IgD-negative memory B cell (primary cell): ENCODE measurements around the gene TMEM14B. TPM values are rescaled to one million over a fixed set of nuclear protein-coding genes. Genes with fewer than 3 reads are reported as not detected.
"Not testable (repeated sequence)": the region's sequence is repeated elsewhere in the genome, so short reads cannot be mapped to it uniquely, and the experiment has no call there.

Experiments used
- H3K27ac Mint-ChIP-seq, 3 donors: one replicate each; pipeline ENCODE4 v1.8.0; 2020 to 2022; ENCODE audit warnings: mild to moderate bottlenecking in 3 of 3, mixed read lengths in 3 of 3, moderate library complexity in 1 of 3
- H3K27me3 Mint-ChIP-seq: one replicate; pipeline ENCODE4 v1.8.0; 2021; ENCODE audit warnings: mixed read lengths
- H3K36me3 Mint-ChIP-seq: one replicate; pipeline ENCODE4 v1.8.0; 2020; ENCODE audit warnings: mild to moderate bottlenecking, mixed read lengths
- H3K4me1 Mint-ChIP-seq, 3 donors: one replicate each; pipeline ENCODE4 v1.8.0; 2020 to 2022; ENCODE audit warnings: mixed read lengths in 3 of 3, mild to moderate bottlenecking in 1 of 3
- H3K4me3 Mint-ChIP-seq, 4 donors: one replicate each; pipeline ENCODE4 v1.8.0; 2020 to 2022; ENCODE audit warnings: mild to moderate bottlenecking in 4 of 4, mixed read lengths in 4 of 4, moderate library complexity in 3 of 4
- H3K9me3 Mint-ChIP-seq, 3 donors: one replicate each; pipeline ENCODE4 v1.8.0; 2020 to 2021; ENCODE audit warnings: mixed read lengths in 3 of 3, mild to moderate bottlenecking in 1 of 3
- polyA plus RNA-seq: library from polyadenylated mRNA; unstranded; fragments of 300-500 nt; fragmentation: Illumina TruSeq; gene quantifications from one replicate; pipeline ENCODE4 v1.2.3, GENCODE V29; 2021

Gene TMEM14B
- 173 TPM for polyA plus RNA-seq

GRCh38 chr6:10747251-10747972, at the start of gene TMEM14B:
Gene TMEM14B (plus strand): TSS chr6:10747805. CDS start chr6:10749246, 1,441 bp downstream.
- Mint-ChIP-seq H3K4me3 (peak within 1 kb of the TSS; percentile 96 to 99 (median 98)), H3K27me3 (no peaks in the 10 kb centered on the region), H3K4me1 (peaks cover 16 to 25% (median 22%) of the 10 kb centered on the region in 3 donors), H3K36me3 (no peaks in the 10 kb centered on the region), H3K9me3 (no peaks in the 10 kb centered on the region), H3K27ac (peak within 1 kb of the TSS; percentile 81 to 98 (median 96))

DNA sequence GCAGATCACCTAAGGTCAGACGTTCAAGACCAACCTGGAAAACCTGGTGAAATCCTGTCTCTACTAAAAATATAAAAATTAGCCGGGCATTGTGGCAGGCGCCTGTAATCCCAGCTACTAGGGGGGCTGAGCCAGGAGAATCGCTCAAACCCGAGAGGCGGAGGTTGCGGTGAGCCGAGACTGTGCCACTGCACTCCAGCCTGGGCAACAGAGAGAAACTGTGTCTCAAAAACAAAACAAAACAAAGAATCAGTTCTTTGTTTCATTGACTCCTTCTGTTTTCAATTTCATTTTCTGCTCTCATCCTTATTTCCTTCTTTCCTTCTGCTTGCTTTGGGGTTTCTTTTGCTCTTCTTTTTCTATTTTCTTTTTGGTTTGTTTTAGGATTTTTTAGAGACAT, 33.6 kb upstream of the TMEM14B start:
- Mint-ChIP-seq H3K4me3 (no peak overlapping the region), H3K9me3 (peaks cover 0 to 3% (median 0%) of the 10 kb centered on the region in 3 donors), H3K27ac (peak overlapping the region in 2 of 3 donors; percentile 63 to 93), H3K36me3 (no peaks in the 10 kb centered on the region), H3K27me3 (no peaks in the 10 kb centered on the region), H3K4me1 (no peaks in the 10 kb centered on the region)

- Mint-ChIP-seq H3K4me3 (peak overlapping the region; percentile 76 to 95 (median 90)), H3K27ac (peak overlapping the region; percentile 63 to 84 (median 71)), H3K27me3 (no peaks in the 10 kb centered on the region), H3K9me3 (peaks cover 0 to 3% (median 0%) of the 10 kb centered on the region in 3 donors), H3K36me3 (no peaks in the 10 kb centered on the region), H3K4me1 (peaks cover 16 to 21% (median 17%) of the 10 kb centered on the region in 3 donors)
Observed at GRCh38 chr6:10719296-10719963, 28.2 kb upstream of the TMEM14B start.

GRCh38 chr6:10719964-10720264, 27.7 kb upstream of the TMEM14B start:
- Mint-ChIP-seq H3K9me3 (peaks cover 0 to 3% (median 0%) of the 10 kb centered on the region in 3 donors), H3K4me1 (peaks cover 17 to 21% (median 17%) of the 10 kb centered on the region in 3 donors), H3K36me3 (no peaks in the 10 kb centered on the region), H3K27ac (peak overlapping the region; percentile 63 to 84 (median 71)), H3K4me3 (peak overlapping the region; percentile 76 to 95 (median 90)), H3K27me3 (no peaks in the 10 kb centered on the region)

GRCh38 chr6:10720265-10720959, 27.2 kb upstream of the TMEM14B start:
- Mint-ChIP-seq H3K9me3 (peaks cover 0 to 3% (median 0%) of the 10 kb centered on the region in 3 donors), H3K4me1 (peaks cover 17 to 21% (median 17%) of the 10 kb centered on the region in 3 donors), H3K27ac (peak overlapping the region in 2 of 3 donors; percentile 64 to 65), H3K36me3 (no peaks in the 10 kb centered on the region), H3K4me3 (peak overlapping the region; percentile 88 to 95 (median 90)), H3K27me3 (no peaks in the 10 kb centered on the region)

GRCh38 chr6:10720960-10721849, 26.4 kb upstream of the TMEM14B start:
- peaks cover 17 to 21% (median 17%) of the 10 kb centered on the region in 3 donors for H3K4me1 Mint-ChIP-seq
- H3K9me3 Mint-ChIP-seq, H3K27me3 Mint-ChIP-seq, H3K36me3 Mint-ChIP-seq: not testable (repeated sequence)
- peak overlapping the region; percentile 27 to 65 (median 64) for H3K27ac Mint-ChIP-seq
- peak overlapping the region; percentile 93 to 99 (median 96) for H3K4me3 Mint-ChIP-seq

GRCh38 chr6:10721850-10722569, 25.6 kb upstream of the TMEM14B start:
- Mint-ChIP-seq H3K36me3 (no peaks in the 10 kb centered on the region), H3K4me3 (peak overlapping the region; percentile 93 to 99 (median 96)), H3K9me3 (peaks cover 0 to 3% (median 0%) of the 10 kb centered on the region in 3 donors), H3K27me3 (no peaks in the 10 kb centered on the region), H3K4me1 (peaks cover 17 to 23% (median 17%) of the 10 kb centered on the region in 3 donors), H3K27ac (peak overlapping the region; percentile 64 to 91 (median 86))

DNA sequence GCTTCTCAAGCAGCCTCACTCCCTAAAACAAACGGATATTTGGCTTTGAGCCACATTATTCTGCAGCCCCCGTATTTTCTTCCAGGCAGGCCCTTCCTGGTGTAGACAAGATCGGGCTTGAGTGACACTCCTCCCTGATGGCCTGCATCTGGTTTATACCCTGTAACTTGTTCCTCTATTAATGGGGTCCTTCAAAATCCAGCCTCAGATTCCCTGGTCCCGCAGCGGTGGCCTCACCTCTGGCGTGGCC, 25.1 kb upstream of the TMEM14B start:
- peak overlapping the region; percentile 93 to 99 (median 96) for H3K4me3 Mint-ChIP-seq
- H3K27ac Mint-ChIP-seq: peak overlapping the region; percentile 75 to 91 (median 86)
- H3K4me1 Mint-ChIP-seq: peaks cover 17 to 25% (median 17%) of the 10 kb centered on the region in 3 donors
- H3K27me3 Mint-ChIP-seq: no peaks in the 10 kb centered on the region
- H3K9me3 Mint-ChIP-seq: peaks cover 0 to 3% (median 0%) of the 10 kb centered on the region in 3 donors
- no peaks in the 10 kb centered on the region for H3K36me3 Mint-ChIP-seq

GRCh38 chr6:10722820-10723566, 24.6 kb upstream of the TMEM14B start, which contains the start of gene TMEM14C:
Gene TMEM14C (plus strand): TSS chr6:10723070. CDS start chr6:10724614, 1,544 bp downstream.
- Mint-ChIP-seq H3K4me1 (peaks cover 17 to 29% (median 19%) of the 10 kb centered on the region in 3 donors), H3K4me3 (peak within 1 kb of the TSS; percentile 93 to 99 (median 96)), H3K27ac (peak within 1 kb of the TSS; percentile 75 to 91 (median 86)), H3K9me3 (peaks cover 0 to 3% (median 0%) of the 10 kb centered on the region in 3 donors), H3K36me3 (no peaks in the 10 kb centered on the region), H3K27me3 (no peaks in the 10 kb centered on the region)

GRCh38 chr6:10723567-10723881, 24.1 kb upstream of the TMEM14B start:
- Mint-ChIP-seq H3K27me3 (no peaks in the 10 kb centered on the region), H3K4me3 (peak overlapping the region; percentile 93 to 99 (median 96)), H3K4me1 (peaks cover 17 to 32% (median 21%) of the 10 kb centered on the region in 3 donors), H3K27ac (peak overlapping the region in 2 of 3 donors; percentile 75 to 86), H3K36me3 (no peaks in the 10 kb centered on the region), H3K9me3 (peaks cover 0 to 2% (median 0%) of the 10 kb centered on the region in 3 donors)

- H3K36me3 Mint-ChIP-seq: peaks cover under 1% of the 10 kb centered on the region
- H3K27ac Mint-ChIP-seq: no peak overlapping the region
- peak overlapping the region in 2 of 4 donors; percentile 63 to 77 for H3K4me3 Mint-ChIP-seq
- no peaks in the 10 kb centered on the region for H3K27me3 Mint-ChIP-seq
- H3K4me1 Mint-ChIP-seq: peaks cover 17 to 31% (median 21%) of the 10 kb centered on the region in 3 donors
- no peaks in the 10 kb centered on the region for H3K9me3 Mint-ChIP-seq
Observed at GRCh38 chr6:10725044-10725443, 22.6 kb upstream of the TMEM14B start.

GRCh38 chr6:10725716-10726115, 21.9 kb upstream of the TMEM14B start:
- H3K27ac Mint-ChIP-seq: no peak overlapping the region
- peak overlapping the region in 2 of 4 donors; percentile 5 to 77 for H3K4me3 Mint-ChIP-seq
- H3K36me3 Mint-ChIP-seq: peaks cover 2% of the 10 kb centered on the region
- H3K27me3 Mint-ChIP-seq: no peaks in the 10 kb centered on the region
- no peaks in the 10 kb centered on the region for H3K9me3 Mint-ChIP-seq
- peaks cover 17 to 31% (median 21%) of the 10 kb centered on the region in 3 donors for H3K4me1 Mint-ChIP-seq

- Mint-ChIP-seq H3K9me3 (no peaks in the 10 kb centered on the region), H3K36me3 (peaks cover 9% of the 10 kb centered on the region), H3K27ac (no peak overlapping the region), H3K4me3 (no peak overlapping the region), H3K4me1 (peaks cover 0 to 11% (median 5%) of the 10 kb centered on the region in 3 donors), H3K27me3 (no peaks in the 10 kb centered on the region)
Observed at GRCh38 chr6:10730254-10730653, 17.4 kb upstream of the TMEM14B start.
